Measurements from ENCODE around the gene C6orf62.

DNA sequence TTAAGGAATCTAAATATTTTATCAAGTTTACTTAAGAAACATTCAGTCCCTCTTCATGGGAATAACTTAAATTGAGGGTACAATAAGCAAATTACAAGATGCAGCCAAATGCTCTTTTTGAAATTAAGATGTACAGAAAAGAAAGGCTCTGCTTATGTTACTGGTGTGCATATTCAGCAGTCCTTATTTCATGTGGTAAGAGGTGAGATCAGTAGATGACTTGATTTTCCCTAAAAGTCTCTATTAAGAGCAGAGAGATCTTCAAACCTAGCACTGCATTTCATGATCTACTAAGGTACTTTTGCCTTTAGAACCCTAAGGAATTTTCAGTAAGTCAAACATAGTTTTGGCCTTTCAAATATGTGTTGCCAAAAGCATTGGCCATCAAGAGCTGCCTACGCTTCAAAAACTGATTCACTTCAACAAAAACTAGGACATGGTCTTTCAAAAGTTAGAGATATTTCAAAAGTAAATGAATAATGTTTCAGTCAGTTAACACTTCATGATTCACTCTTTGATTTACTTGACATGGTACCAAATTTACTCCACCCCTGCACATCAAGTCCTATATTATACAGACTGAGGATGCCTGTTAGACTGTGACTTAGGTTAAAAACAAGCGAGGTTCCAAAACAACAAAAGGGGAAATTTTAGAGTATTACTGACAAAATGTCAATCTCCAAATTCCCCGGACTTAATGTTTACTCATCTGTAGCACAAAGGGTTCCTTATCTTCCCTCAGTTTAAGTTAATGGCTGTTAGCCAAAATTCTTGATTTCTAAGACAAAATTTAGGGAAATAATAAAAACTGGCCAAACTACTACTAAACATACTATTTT lies 19.2 kb downstream of the C6orf62 start:
- TF ChIP-seq CTCF (IDR thresholded peaks at IDR 0.05; ENCODE audit: poor library complexity) (no peak), EZH2phosphoT487 (IDR thresholded peaks at IDR 0.05; ENCODE audit: low read depth, severe bottlenecking, unreplicated experiment) (no peak), EZH2 (IDR thresholded peaks at IDR 0.05; ENCODE audit: borderline replicate concordance) (no peak)
